ENCODE results near the gene KIF26A.

- TF ChIP-seq, protein P1, sequence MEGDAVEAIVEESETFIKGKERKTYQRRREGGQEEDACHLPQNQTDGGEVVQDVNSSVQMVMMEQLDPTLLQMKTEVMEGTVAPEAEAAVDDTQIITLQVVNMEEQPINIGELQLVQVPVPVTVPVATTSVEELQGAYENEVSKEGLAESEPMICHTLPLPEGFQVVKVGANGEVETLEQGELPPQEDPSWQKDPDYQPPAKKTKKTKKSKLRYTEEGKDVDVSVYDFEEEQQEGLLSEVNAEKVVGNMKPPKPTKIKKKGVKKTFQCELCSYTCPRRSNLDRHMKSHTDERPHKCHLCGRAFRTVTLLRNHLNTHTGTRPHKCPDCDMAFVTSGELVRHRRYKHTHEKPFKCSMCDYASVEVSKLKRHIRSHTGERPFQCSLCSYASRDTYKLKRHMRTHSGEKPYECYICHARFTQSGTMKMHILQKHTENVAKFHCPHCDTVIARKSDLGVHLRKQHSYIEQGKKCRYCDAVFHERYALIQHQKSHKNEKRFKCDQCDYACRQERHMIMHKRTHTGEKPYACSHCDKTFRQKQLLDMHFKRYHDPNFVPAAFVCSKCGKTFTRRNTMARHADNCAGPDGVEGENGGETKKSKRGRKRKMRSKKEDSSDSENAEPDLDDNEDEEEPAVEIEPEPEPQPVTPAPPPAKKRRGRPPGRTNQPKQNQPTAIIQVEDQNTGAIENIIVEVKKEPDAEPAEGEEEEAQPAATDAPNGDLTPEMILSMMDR (IDR thresholded peaks at IDR 0.05; ENCODE audit: insufficient read depth, low read depth, low read length): no peak
- no peak for TF ChIP-seq EZH2 (IDR thresholded peaks at IDR 0.05; ENCODE audit: insufficient read depth, low read length)
Measured at GRCh38 chr14:104119488-104120251, 18.7 kb upstream of the KIF26A start.

Measured in astrocyte (in vitro differentiated cells and primary cell).